ENCODE measurements around the gene EIF4G1. TPM values are rescaled to one million over a fixed set of nuclear protein-coding genes. Genes with fewer than 3 reads are reported as not detected.

Gene EIF4G1
- total RNA-seq, 1 experiment from 2014 or later = 496 TPM

- no peak overlapping the region for H3K27ac ChIP-seq (ENCODE audit: low read depth, low read length)
- BruUV-seq (replicated peaks) = no TSS peak
- H3K4me1 ChIP-seq (ENCODE audit: control insufficient read depth in 1 of 2, insufficient read depth in 2 of 2, low read length in 2 of 2) = peaks cover 9 to 17% of the 10 kb centered on the region in 2 experiments
- ChIA-PET CTCF (no interaction called here), POLR2A (no interaction called here), RAD21 (ENCODE audit: low non-redundant PET in 1 of 2, low total read pairs in 2 of 2, uncharacterized antibody in 2 of 2, unreplicated experiment in 2 of 2) (no interaction called here)
- no peaks in the 10 kb centered on the region for H3K9me3 ChIP-seq (ENCODE audit: control insufficient read depth in 1 of 2, insufficient read depth in 1 of 2, low read depth in 1 of 2, low read length in 2 of 2)
- DNase-seq (ENCODE audit: low read depth, low spot score) (no peak), ATAC-seq (no peak)
- TF ChIP-seq YY1 (IDR thresholded peaks at IDR 0.05; ENCODE audit: extremely low read depth, insufficient replicate concordance, low read depth, low read length) = no peak
- no peak overlapping the region for H3K9ac ChIP-seq (ENCODE audit: low read length)
- H4K20me1 ChIP-seq (ENCODE audit: insufficient read depth) = no peaks in the 10 kb centered on the region
- peaks cover 6 to 7% of the 10 kb centered on the region in 2 experiments; a peak in 2 of 4 replicates for H3K36me3 ChIP-seq (ENCODE audit: control insufficient read depth in 1 of 2, insufficient read depth in 2 of 2, low read length in 2 of 2)
- H3K79me2 ChIP-seq (ENCODE audit: insufficient read depth, low read length) = no peaks in the 10 kb centered on the region
- intact Hi-C loops (cut with micrococcal nuclease) = no loop called here
- H3K27me3 ChIP-seq (ENCODE audit: insufficient read depth, low read length) = no peaks in the 10 kb centered on the region
- no peak overlapping the region for H3K4me3 ChIP-seq (replicated peaks in 1 of 2; ENCODE audit: low read depth in 1 of 2, low read length in 2 of 2)
- no peak overlapping the region for H2AFZ ChIP-seq (ENCODE audit: low read depth, low read length, poor library complexity, severe bottlenecking)
- no peaks in the 10 kb centered on the region for H3K9me2 ChIP-seq (ENCODE audit: insufficient read depth)
- H3K4me2 ChIP-seq (ENCODE audit: low read length) = no peak overlapping the region
These were observed 35.4 kb downstream of the EIF4G1 start for GRCh38 chr3:184349563-184350470.

GRCh38 chr3:184350618-184351017 lies 36.2 kb downstream of the EIF4G1 start:
- H3K27ac ChIP-seq (ENCODE audit: low read depth, low read length) = no peak overlapping the region
- no peaks in the 10 kb centered on the region for H3K79me2 ChIP-seq (ENCODE audit: insufficient read depth, low read length)
- H3K36me3 ChIP-seq (ENCODE audit: control insufficient read depth in 1 of 2, insufficient read depth in 2 of 2, low read length in 2 of 2) = peaks cover 13 to 15% of the 10 kb centered on the region in 2 experiments; a peak in 3 of 4 replicates
- ChIA-PET RAD21 (ENCODE audit: low non-redundant PET in 1 of 2, low total read pairs in 2 of 2, uncharacterized antibody in 2 of 2, unreplicated experiment in 2 of 2) (no interaction called here), POLR2A (no interaction called here), CTCF (no interaction called here)
- H4K20me1 ChIP-seq (ENCODE audit: insufficient read depth) = no peaks in the 10 kb centered on the region
- H3K4me2 ChIP-seq (ENCODE audit: low read length) = no peak overlapping the region
- H3K9ac ChIP-seq (ENCODE audit: low read length) = no peak overlapping the region
- H3K9me3 ChIP-seq (ENCODE audit: control insufficient read depth in 1 of 2, insufficient read depth in 1 of 2, low read depth in 1 of 2, low read length in 2 of 2) = no peaks in the 10 kb centered on the region
- intact Hi-C loops (cut with micrococcal nuclease) = no loop called here
- H3K9me2 ChIP-seq (ENCODE audit: insufficient read depth) = no peaks in the 10 kb centered on the region
- no peaks in the 10 kb centered on the region for H3K27me3 ChIP-seq (ENCODE audit: insufficient read depth, low read length)
- no peak overlapping the region for H2AFZ ChIP-seq (ENCODE audit: low read depth, low read length, poor library complexity, severe bottlenecking)
- TSS peak; percentile 4 for BruUV-seq (replicated peaks)
- ATAC-seq (no peak), DNase-seq (ENCODE audit: low read depth, low spot score) (no peak)
- TF ChIP-seq ZNF274 (IDR thresholded peaks at IDR 0.05; ENCODE audit: low read depth, low read length) (no peak), ZBTB33 (IDR thresholded peaks at IDR 0.05; ENCODE audit: extremely low read depth, insufficient replicate concordance, low read length) (no peak), TCF7L2 (IDR thresholded peaks at IDR 0.05; ENCODE audit: borderline replicate concordance, extremely low read depth, insufficient read depth, insufficient read length) (no peak), ATF3 (IDR thresholded peaks at IDR 0.05) (no peak), POLR2AphosphoS5 (IDR thresholded peaks at IDR 0.05; ENCODE audit: low read depth, low read length) (no peak), POLR2A (IDR thresholded peaks at IDR 0.05; ENCODE audit: borderline replicate concordance, extremely low read depth, insufficient read depth, insufficient read length) (no peak), EGR1 (IDR thresholded peaks at IDR 0.05; ENCODE audit: low read depth) (no peak), CBX3 (IDR thresholded peaks at IDR 0.05; ENCODE audit: low read depth) (no peak), ZFX (IDR thresholded peaks at IDR 0.05) (no peak)
- H3K4me1 ChIP-seq (ENCODE audit: control insufficient read depth in 1 of 2, insufficient read depth in 2 of 2, low read length in 2 of 2) = peaks cover 5 to 12% of the 10 kb centered on the region in 2 experiments
- H3K4me3 ChIP-seq (replicated peaks in 1 of 2; ENCODE audit: low read depth in 1 of 2, low read length in 2 of 2) = no peak overlapping the region

All from HCT116 (cell line).